ENCODE data around the gene FOXO4. TPM values are rescaled to one million over a fixed set of nuclear protein-coding genes. Genes with fewer than 3 reads are reported as not detected.
A peak's percentile ranks its signal among the peaks of the same experiment; 100 is the strongest.

The FOXO4 gene
- total and polyA plus RNA-seq, 2 of the 13 experiments (the other 11 are each of a cell fraction or from before 2014, with no cell fraction given) = 5.1 to 5.7 TPM

DNA sequence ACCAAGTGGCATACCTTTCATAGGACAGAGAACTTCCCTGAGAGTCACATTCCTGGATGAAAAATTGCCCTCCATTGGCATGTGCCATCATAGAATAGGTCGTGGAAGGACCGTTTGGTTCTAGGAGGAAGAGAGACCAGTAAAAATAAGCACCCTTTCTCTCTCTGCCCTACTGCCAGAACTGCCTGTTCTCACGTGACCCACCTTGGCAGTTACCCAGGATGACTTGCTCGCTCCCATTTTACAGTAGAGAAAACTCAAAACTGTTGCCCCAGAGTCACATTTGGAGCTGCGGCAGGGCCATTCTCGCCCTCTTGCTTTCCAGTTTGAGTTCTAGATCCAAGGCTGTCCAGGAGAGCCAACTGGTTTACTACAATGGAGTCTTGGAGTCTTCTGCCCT is 47.9 kb downstream of the FOXO4 start:
- FAIRE-seq (no peak), DNase-seq (ENCODE audit: low spot score) (no peak), ATAC-seq (no peak)
- BruUV-seq (replicated peaks) = TSS peak; percentile 39
- CTCF ChIA-PET (ENCODE audit: low intra/inter-chr PET ratio, low total read pairs) = no interaction called here
- Histone ChIP-seq H3K79me2 (ENCODE audit: insufficient read depth, low read length) (no peaks in the 10 kb centered on the region), H2AFZ (ENCODE audit: low read length) (no peak overlapping the region), H3K4me3 (replicated peaks in 1 of 3; ENCODE audit: insufficient read depth in 1 of 3, low read depth in 2 of 3, low read length in 3 of 3) (no peak overlapping the region), H3K27me3 (ENCODE audit: control insufficient read depth in 1 of 2, insufficient read depth in 2 of 2, low read length in 2 of 2) (no peaks in the 10 kb centered on the region), H3K4me1 (ENCODE audit: insufficient read depth, low read length) (peaks cover 18% of the 10 kb centered on the region), H3K27ac (ENCODE audit: extremely low read length, insufficient read depth, low read length) (no peak overlapping the region), H3K9me3 (ENCODE audit: low read length) (no peaks in the 10 kb centered on the region), H3K4me2 (ENCODE audit: low read depth, low read length) (no peak overlapping the region), H3K9ac (ENCODE audit: insufficient read depth, low read depth, low read length) (no peak overlapping the region), H4K20me1 (ENCODE audit: insufficient read depth, low read length) (no peaks in the 10 kb centered on the region), H3K36me3 (replicated peaks in 1 of 2; ENCODE audit: control insufficient read depth in 1 of 2, insufficient read depth in 2 of 2, low read length in 2 of 2) (peaks cover 5 to 6% of the 10 kb centered on the region in 2 experiments; a peak in 3 of 5 replicates)
- in situ Hi-C loops (cut with HindIII; ENCODE audit: extremely low pct_ligation_motif_present, low pct_unique_long_range_greater_than_20kb) (no loop called here), intact Hi-C loops (cut with micrococcal nuclease; ENCODE audit: unreplicated experiment) (no loop called here)
- WGBS (ENCODE audit: low lambda C conversion rate) = 78% methylated on average over 4 of the region's 6 CpGs
- no peak for TF ChIP-seq PCBP1 (IDR thresholded peaks at IDR 0.05; ENCODE audit: borderline replicate concordance, low read depth, low read length)
- POLR2A ChIA-PET = no interaction called here

GRCh38 chrX:71144651-71145050 is 49.0 kb downstream of the FOXO4 start, which contains the start of gene NLGN3:
NLGN3 (plus strand) TSS chrX:71144841; CDS start chrX:71147750, 2,909 bp downstream.
- ATAC-seq (no peak), FAIRE-seq (no peak), DNase-seq (ENCODE audit: low spot score) (no peak)
- ChIA-PET CTCF (ENCODE audit: low intra/inter-chr PET ratio, low total read pairs) (no interaction called here), POLR2A (no interaction called here)
- Histone ChIP-seq H3K4me3 (replicated peaks in 1 of 3; ENCODE audit: insufficient read depth in 1 of 3, low read depth in 2 of 3, low read length in 3 of 3) (no peak within 1 kb of the TSS), H3K4me2 (ENCODE audit: low read depth, low read length) (no peak within 1 kb of the TSS), H4K20me1 (ENCODE audit: insufficient read depth, low read length) (no peaks in the 10 kb centered on the region), H3K9me3 (ENCODE audit: low read length) (no peaks in the 10 kb centered on the region), H3K9ac (ENCODE audit: insufficient read depth, low read depth, low read length) (no peak within 1 kb of the TSS), H3K27ac (ENCODE audit: extremely low read length, insufficient read depth, low read length) (no peak within 1 kb of the TSS), H3K4me1 (ENCODE audit: insufficient read depth, low read length) (peaks cover 18% of the 10 kb centered on the region), H2AFZ (ENCODE audit: low read length) (no peak within 1 kb of the TSS), H3K79me2 (ENCODE audit: insufficient read depth, low read length) (no peaks in the 10 kb centered on the region), H3K36me3 (replicated peaks in 1 of 2; ENCODE audit: control insufficient read depth in 1 of 2, insufficient read depth in 2 of 2, low read length in 2 of 2) (peaks cover 0 to 3% of the 10 kb centered on the region in 2 experiments; a peak in 2 of 5 replicates), H3K27me3 (ENCODE audit: control insufficient read depth in 1 of 2, insufficient read depth in 2 of 2, low read length in 2 of 2) (no peaks in the 10 kb centered on the region)
- BruUV-seq (replicated peaks) = no TSS peak
- TF ChIP-seq RXRA (CRISPR knock-in tag; IDR thresholded peaks at IDR 0.05) (no peak), ZNF558 (CRISPR knock-in tag; IDR thresholded peaks at IDR 0.05; ENCODE audit: borderline replicate concordance) (no peak), ZNF367 (CRISPR knock-in tag; IDR thresholded peaks at IDR 0.05; ENCODE audit: borderline replicate concordance) (no peak), AGO2 (optimal IDR thresholded peaks at IDR 0.05; ENCODE audit: low read depth, low read length) (peak; percentile 86), HINFP (CRISPR knock-in tag; IDR thresholded peaks at IDR 0.05; ENCODE audit: low read depth) (no peak), RBFOX2 (IDR thresholded peaks at IDR 0.05; ENCODE audit: low read depth, low read length) (peak; percentile 39; the same call in 1 of the 2 replicates), ZFP36L1 (CRISPR knock-in tag; IDR thresholded peaks at IDR 0.05) (no peak)
- intact Hi-C loops (cut with micrococcal nuclease; ENCODE audit: unreplicated experiment) (no loop called here), in situ Hi-C loops (cut with HindIII; ENCODE audit: extremely low pct_ligation_motif_present, low pct_unique_long_range_greater_than_20kb) (no loop called here)
- WGBS (ENCODE audit: low lambda C conversion rate) = 81% methylated on average over 12 of the region's 28 CpGs

Measured in HepG2 (cell line).